NB4 (cell line): ENCODE measurements around the gene LRFN2.

ENCODE experiments used
- DNase-seq: peaks from one replicate; pipeline ENCODE4 v3.0.0; 2010; ENCODE audit warnings: low read depth
- H3K4me3 ChIP-seq: one replicate; pipeline ENCODE4 v1.5.1; 2011; ENCODE audit warnings: mild to moderate bottlenecking, low read depth, low read length, moderate library complexity
- CTCF ChIP-seq: IDR thresholded peaks from one replicate; pipeline ENCODE4 v1.5.1; 2012; ENCODE audit warnings: low read depth, low read length
- MAX ChIP-seq: IDR thresholded peaks from 2 replicates; pipeline ENCODE4 v1.6.1; 2011; ENCODE audit warnings: low read depth, low read length
- MYC ChIP-seq: IDR thresholded peaks from 2 replicates; pipeline ENCODE4 v1.6.1; 2011; ENCODE audit warnings: low read depth, low read length
- POLR2A ChIP-seq: IDR thresholded peaks from 2 replicates; pipeline ENCODE4 v1.6.1; 2011; ENCODE audit warnings: mild to moderate bottlenecking; ENCODE audit not compliant: insufficient read length; ENCODE audit errors: extremely low read depth

LRFN2 gene

GRCh38 chr6:40552941-40553340, 34.2 kb downstream of the LRFN2 start:
- no peak for TF ChIP-seq CTCF
- no peak overlapping the region for H3K4me3 ChIP-seq
- DNase-seq = no peak

GRCh38 chr6:40551966-40552505, 35.1 kb downstream of the LRFN2 start:
- no peak for DNase-seq
- TF ChIP-seq CTCF = no peak
- TF ChIP-seq POLR2A = no peak
- no peak overlapping the region for H3K4me3 ChIP-seq

GRCh38 chr6:40550202-40551101, 36.7 kb downstream of the LRFN2 start:
- peak; percentile 69 for TF ChIP-seq CTCF
- no peak for TF ChIP-seq POLR2A
- DNase-seq = peak; percentile 64

GRCh38 chr6:40545954-40546353, 41.2 kb downstream of the LRFN2 start:
- peak; percentile 9 for DNase-seq
- no peak for TF ChIP-seq MYC
- no peak for TF ChIP-seq MAX
- no peak for TF ChIP-seq CTCF
- TF ChIP-seq POLR2A = no peak
- no peak overlapping the region for H3K4me3 ChIP-seq

More at GRCh38 chr6:40550202-40551101, 36.7 kb downstream of the LRFN2 start:
- no peak overlapping the region for H3K4me3 ChIP-seq

GRCh38 chr6:40543776-40544175, 43.4 kb downstream of the LRFN2 start:
- DNase-seq = no peak
- H3K4me3 ChIP-seq = no peak overlapping the region
- TF ChIP-seq MYC (no peak), CTCF (no peak), POLR2A (no peak)

GRCh38 chr6:40543146-40543545, 44.0 kb downstream of the LRFN2 start:
- no peak overlapping the region for H3K4me3 ChIP-seq
- DNase-seq = no peak
- TF ChIP-seq POLR2A (no peak), MYC (no peak)
